ENCODE measurements around the gene FKBP8. TPM values are rescaled to one million over a fixed set of nuclear protein-coding genes. Genes with fewer than 3 reads are reported as not detected.

The FKBP8 gene
- total RNA-seq (2022; extraction: Qiagen RNA extraction; ENCODE audit: low read depth): 122 to 156 TPM (median 144 TPM) in 5 replicates

GRCh38 chr19:18542941-18543813, at the start of gene FKBP8:
Gene FKBP8, minus strand, starts transcription at chr19:18543573. Its CDS starts 1,603 bp downstream, at chr19:18541970.

GRCh38 chr19:18588611-18589379, 45.4 kb upstream of the FKBP8 start, which contains the start of gene REX1BD:
Gene REX1BD, plus strand, starts transcription at chr19:18588798. Its CDS starts 4 bp downstream, at chr19:18588802.

DNA sequence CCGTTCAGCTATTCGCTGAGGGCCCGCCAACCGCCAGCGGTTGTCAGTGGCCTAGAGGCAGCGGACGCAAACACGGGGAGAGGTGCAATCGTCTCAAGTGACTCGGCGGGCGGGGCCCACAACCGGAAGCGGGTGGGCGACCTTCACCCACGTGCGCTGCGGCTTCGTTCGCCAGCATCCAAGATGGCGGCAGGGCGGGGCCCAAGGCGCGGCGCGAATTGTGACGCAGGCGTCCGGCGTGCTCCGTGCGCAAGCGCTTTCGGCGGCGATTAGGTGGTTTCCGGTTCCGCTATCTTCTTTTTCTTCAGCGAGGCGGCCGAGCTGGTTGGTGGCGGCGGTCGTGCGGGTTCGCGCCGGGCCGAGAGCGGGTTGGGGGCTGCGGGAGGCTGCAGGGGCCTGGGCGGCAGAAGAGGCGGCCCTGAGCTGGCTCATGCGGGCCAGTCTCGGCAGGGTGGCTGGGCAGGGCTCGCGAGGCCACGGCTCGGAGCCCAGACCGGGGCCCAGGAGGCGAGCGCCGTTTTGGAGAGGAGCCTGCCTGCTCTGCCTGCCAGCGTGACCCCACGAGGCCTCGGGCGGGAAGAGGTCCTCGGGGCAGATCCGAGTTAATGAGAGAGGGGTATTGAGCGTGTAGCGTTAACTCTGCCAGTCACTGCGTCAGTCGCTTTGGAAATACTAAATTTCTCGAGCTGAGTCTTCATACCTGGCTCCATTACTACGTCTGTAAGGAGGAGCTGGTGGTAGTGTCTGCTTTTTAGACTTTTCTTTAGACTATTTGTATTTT, 28.4 kb upstream of the FKBP8 start, which contains the start of gene UBA52:
Gene UBA52 (plus strand): TSS at position 294 of the 781 bp plus-strand sequence. CDS start 1,444 bp downstream, outside the sequence.

DNA sequence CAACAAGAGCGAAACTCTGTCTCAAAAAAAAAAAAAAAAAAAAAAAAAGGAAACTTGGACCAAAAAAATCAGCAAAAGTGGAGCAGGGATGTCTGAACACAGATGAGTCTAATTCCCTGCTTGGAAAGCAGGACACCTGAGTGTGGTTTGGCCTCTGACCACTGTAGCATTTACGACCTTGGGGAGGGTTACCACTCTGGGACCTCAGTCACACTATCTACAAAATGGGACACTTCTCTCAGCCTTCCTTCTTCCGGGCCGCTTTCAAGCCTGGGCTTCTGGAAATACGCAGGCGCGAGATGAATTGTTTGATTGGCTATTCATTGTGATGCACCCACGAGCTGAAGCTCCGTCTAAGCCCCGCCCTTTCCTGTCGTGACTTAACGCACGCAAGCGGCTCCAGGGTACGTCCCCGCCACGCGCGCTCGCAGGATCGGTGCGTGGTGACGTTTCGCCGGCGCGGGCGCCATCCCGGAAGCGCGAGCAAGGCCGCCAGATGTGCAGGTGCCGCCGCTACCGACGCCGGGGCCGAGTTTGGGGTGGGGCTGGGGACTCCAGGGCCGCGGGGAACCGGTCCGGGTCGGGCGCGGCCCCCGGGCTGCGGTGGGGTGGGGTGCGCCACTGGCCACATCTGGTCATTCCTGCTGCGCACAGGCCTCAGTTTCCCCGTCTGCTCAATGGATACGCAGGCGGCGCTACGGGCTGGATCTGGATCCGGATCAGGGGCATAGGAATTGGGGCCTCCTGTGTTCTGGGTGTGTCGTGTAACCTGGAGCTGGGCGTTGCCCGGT, 14.2 kb upstream of the FKBP8 start, which contains the start of gene KXD1:
Gene KXD1 (plus strand): TSS at position 460 of the 791 bp plus-strand sequence. CDS start 4,187 bp downstream, outside the sequence.

GRCh38 chr19:18521692-18522123, 21.7 kb downstream of the FKBP8 start, which contains the start of gene ELL:
Gene ELL, minus strand, starts transcription at chr19:18522070. Its CDS starts 15 bp downstream, at chr19:18522055.

Other genes with a start within 250 kb of the FKBP8 start
- 212 to 240 TPM (median 230 TPM) in 5 replicates for gene LSM4, start 220.5 kb downstream of the FKBP8 start, total RNA-seq (2022; extraction: Qiagen RNA extraction; ENCODE audit: low read depth)
- 2.2 to 3.7 TPM (median 3.6 TPM) in 5 replicates for gene PGPEP1, start 203.0 kb downstream of the FKBP8 start, total RNA-seq (2022; extraction: Qiagen RNA extraction; ENCODE audit: low read depth)
- 32.5 to 82.2 TPM (median 56.6 TPM) in 5 replicates for gene GDF15, start 157.4 kb downstream of the FKBP8 start, total RNA-seq (2022; extraction: Qiagen RNA extraction; ENCODE audit: low read depth)
- 0.05 TPM in 2 of 5 replicates, not detected in the others for gene LRRC25, start 146.0 kb downstream of the FKBP8 start, total RNA-seq (2022; extraction: Qiagen RNA extraction; ENCODE audit: low read depth)
- 35.0 to 58.4 TPM (median 53.9 TPM) in 5 replicates for gene SSBP4, start 124.2 kb downstream of the FKBP8 start, total RNA-seq (2022; extraction: Qiagen RNA extraction; ENCODE audit: low read depth)
- 31.8 to 43.0 TPM (median 41.5 TPM) in 5 replicates for gene ISYNA1, start 105.4 kb downstream of the FKBP8 start, total RNA-seq (2022; extraction: Qiagen RNA extraction; ENCODE audit: low read depth)
- 4.0 to 5.2 TPM (median 5.0 TPM) in 5 replicates for gene ELL, start 21.5 kb downstream of the FKBP8 start, total RNA-seq (2022; extraction: Qiagen RNA extraction; ENCODE audit: low read depth)
- gene KXD1, start 14.3 kb upstream of the FKBP8 start, total RNA-seq (2022; extraction: Qiagen RNA extraction; ENCODE audit: low read depth): 74.2 to 107 TPM (median 101 TPM) in 5 replicates
- 972 to 1,227 TPM (median 1,167 TPM) in 5 replicates for gene UBA52, start 28.3 kb upstream of the FKBP8 start, total RNA-seq (2022; extraction: Qiagen RNA extraction; ENCODE audit: low read depth)
- gene REX1BD, start 45.2 kb upstream of the FKBP8 start, total RNA-seq (2022; extraction: Qiagen RNA extraction; ENCODE audit: low read depth): 43.1 to 59.2 TPM (median 55.1 TPM) in 5 replicates
- gene CRLF1, start 63.2 kb upstream of the FKBP8 start, total RNA-seq (2022; extraction: Qiagen RNA extraction; ENCODE audit: low read depth): 1.9 to 4.5 TPM (median 2.2 TPM) in 5 replicates
- 4.2 to 6.2 TPM (median 5.2 TPM) in 5 replicates for gene TMEM59L, start 69.3 kb upstream of the FKBP8 start, total RNA-seq (2022; extraction: Qiagen RNA extraction; ENCODE audit: low read depth)
- 2.3 to 3.8 TPM (median 3.1 TPM) in 5 replicates for gene KLHL26, start 93.5 kb upstream of the FKBP8 start, total RNA-seq (2022; extraction: Qiagen RNA extraction; ENCODE audit: low read depth)
- 3.9 to 5.7 TPM (median 4.5 TPM) in 5 replicates for gene CRTC1, start 140.1 kb upstream of the FKBP8 start, total RNA-seq (2022; extraction: Qiagen RNA extraction; ENCODE audit: low read depth)
- 0.03 TPM in 1 of 5 replicates, not detected in the others for gene COMP, start 247.7 kb upstream of the FKBP8 start, total RNA-seq (2022; extraction: Qiagen RNA extraction; ENCODE audit: low read depth)

All from A549 treated with CpdA at 1 μM for 4 hours (cell line).